ENCODE results near the gene ITIH5.
"Not testable (repeated sequence)": the region's sequence is repeated elsewhere in the genome, so short reads cannot be mapped to it uniquely, and the experiment has no call there.

Gene ITIH5

GRCh38 chr10:7689591-7689990 lies 22.8 kb upstream of the ITIH5 start:
- in situ Hi-C loops (cut with HindIII; ENCODE audit: low sequenced_read_pairs) = loop anchor here (10.0 kb wide), 1 partner anchor 155 kb away; no protein-coding TSS in a partner anchor

GRCh38 chr10:7687228-7687907 lies 20.6 kb upstream of the ITIH5 start:
- in situ Hi-C loops (cut with HindIII; ENCODE audit: low sequenced_read_pairs) = loop anchor here (10.0 kb wide), 1 partner anchor 153 kb away; no protein-coding TSS in a partner anchor

- in situ Hi-C loops (cut with HindIII; ENCODE audit: low sequenced_read_pairs) = loop anchor here (10.0 kb wide), 1 partner anchor 152 kb away; no protein-coding TSS in a partner anchor
These were observed 19.8 kb upstream of the ITIH5 start for GRCh38 chr10:7686351-7687171.

- in situ Hi-C loops (cut with HindIII; ENCODE audit: low sequenced_read_pairs) = loop anchor here (10.0 kb wide), 1 partner anchor 145 kb away; no protein-coding TSS in a partner anchor
These were observed 13.3 kb upstream of the ITIH5 start for GRCh38 chr10:7680078-7680477.

GRCh38 chr10:7679256-7679655 lies 12.5 kb upstream of the ITIH5 start:
- in situ Hi-C loops (cut with HindIII; ENCODE audit: low sequenced_read_pairs) = no loop called here

GRCh38 chr10:7672341-7673134 lies 5.8 kb upstream of the ITIH5 start:
- in situ Hi-C loops (cut with HindIII; ENCODE audit: low sequenced_read_pairs) = no loop called here

- in situ Hi-C loops (cut with HindIII; ENCODE audit: low sequenced_read_pairs) = no loop called here
These were observed 3.4 kb upstream of the ITIH5 start for GRCh38 chr10:7670157-7670556.

- in situ Hi-C loops (cut with HindIII; ENCODE audit: low sequenced_read_pairs) = no loop called here
These were observed 736 bp upstream of the ITIH5 start for GRCh38 chr10:7667262-7668141.

- in situ Hi-C loops (cut with HindIII; ENCODE audit: low sequenced_read_pairs) = no loop called here
These were observed 999 bp downstream of the ITIH5 start for GRCh38 chr10:7665767-7666166.

- in situ Hi-C loops (cut with HindIII; ENCODE audit: low sequenced_read_pairs) = no loop called here
These were observed 2.1 kb downstream of the ITIH5 start for GRCh38 chr10:7664707-7665106.

GRCh38 chr10:7662522-7662921 lies 4.2 kb downstream of the ITIH5 start:
- in situ Hi-C loops (cut with HindIII; ENCODE audit: low sequenced_read_pairs) = no loop called here

- in situ Hi-C loops (cut with HindIII; ENCODE audit: low sequenced_read_pairs) = no loop called here
These were observed 7.2 kb downstream of the ITIH5 start for GRCh38 chr10:7659560-7659959.

- in situ Hi-C loops (cut with HindIII; ENCODE audit: low sequenced_read_pairs) = no loop called here
These were observed 9.2 kb downstream of the ITIH5 start for GRCh38 chr10:7657552-7657951.

GRCh38 chr10:7657079-7657478 lies 9.7 kb downstream of the ITIH5 start:
- in situ Hi-C loops (cut with HindIII; ENCODE audit: low sequenced_read_pairs) = not testable (repeated sequence)

GRCh38 chr10:7651853-7652470 lies 14.8 kb downstream of the ITIH5 start:
- in situ Hi-C loops (cut with HindIII; ENCODE audit: low sequenced_read_pairs) = no loop called here

- in situ Hi-C loops (cut with HindIII; ENCODE audit: low sequenced_read_pairs) = no loop called here
These were observed 17.0 kb downstream of the ITIH5 start for GRCh38 chr10:7649673-7650300.

GRCh38 chr10:7647062-7647664 lies 19.6 kb downstream of the ITIH5 start:
- in situ Hi-C loops (cut with HindIII; ENCODE audit: low sequenced_read_pairs) = no loop called here

GRCh38 chr10:7642491-7643011 lies 24.2 kb downstream of the ITIH5 start:
- in situ Hi-C loops (cut with HindIII; ENCODE audit: low sequenced_read_pairs) = no loop called here
